ENCODE data around the gene UQCRC2.
"Not testable (repeated sequence)": the region's sequence is repeated elsewhere in the genome, so short reads cannot be mapped to it uniquely, and the experiment has no call there.

DNA sequence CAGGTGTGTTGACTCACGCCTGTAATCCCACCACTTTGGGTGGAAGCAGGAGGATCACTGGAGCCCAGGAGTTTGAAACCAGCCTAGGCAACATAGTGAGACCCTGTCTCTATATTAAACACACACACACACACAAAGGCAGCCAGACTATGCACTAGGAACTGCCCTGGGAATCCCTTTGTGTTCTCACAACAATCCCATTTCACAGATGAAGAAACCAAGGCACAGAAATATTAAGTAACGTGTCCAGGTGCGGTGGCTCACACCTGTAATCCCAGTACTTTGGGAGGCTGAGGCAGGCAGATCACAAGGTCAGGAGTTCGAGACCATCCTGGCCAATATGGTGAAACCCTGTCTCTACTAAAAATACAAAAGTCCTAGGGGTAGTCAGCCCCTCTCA, 19.4 kb upstream of the UQCRC2 start:
- TF ChIP-seq, protein P1, sequence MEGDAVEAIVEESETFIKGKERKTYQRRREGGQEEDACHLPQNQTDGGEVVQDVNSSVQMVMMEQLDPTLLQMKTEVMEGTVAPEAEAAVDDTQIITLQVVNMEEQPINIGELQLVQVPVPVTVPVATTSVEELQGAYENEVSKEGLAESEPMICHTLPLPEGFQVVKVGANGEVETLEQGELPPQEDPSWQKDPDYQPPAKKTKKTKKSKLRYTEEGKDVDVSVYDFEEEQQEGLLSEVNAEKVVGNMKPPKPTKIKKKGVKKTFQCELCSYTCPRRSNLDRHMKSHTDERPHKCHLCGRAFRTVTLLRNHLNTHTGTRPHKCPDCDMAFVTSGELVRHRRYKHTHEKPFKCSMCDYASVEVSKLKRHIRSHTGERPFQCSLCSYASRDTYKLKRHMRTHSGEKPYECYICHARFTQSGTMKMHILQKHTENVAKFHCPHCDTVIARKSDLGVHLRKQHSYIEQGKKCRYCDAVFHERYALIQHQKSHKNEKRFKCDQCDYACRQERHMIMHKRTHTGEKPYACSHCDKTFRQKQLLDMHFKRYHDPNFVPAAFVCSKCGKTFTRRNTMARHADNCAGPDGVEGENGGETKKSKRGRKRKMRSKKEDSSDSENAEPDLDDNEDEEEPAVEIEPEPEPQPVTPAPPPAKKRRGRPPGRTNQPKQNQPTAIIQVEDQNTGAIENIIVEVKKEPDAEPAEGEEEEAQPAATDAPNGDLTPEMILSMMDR (IDR thresholded peaks at IDR 0.05), result not testable (repeated sequence)
- TF ChIP-seq POLR2A, POLR2AphosphoS5 (IDR thresholded peaks at IDR 0.05): not testable (repeated sequence)

Measured in stomach (tissue), 4 donors.